ENCODE data around the gene RNLS. TPM values are rescaled to one million over a fixed set of nuclear protein-coding genes. Genes with fewer than 3 reads are reported as not detected.

Gene RNLS
- total RNA-seq, 2 donors from 2014 or later, result 6.2 to 9.4 TPM

GRCh38 chr10:88271761-88272543 lies 311.2 kb downstream of the RNLS start:
- peaks cover 2 to 11% of the 10 kb centered on the region in 2 donors for H3K4me1 ChIP-seq (ENCODE audit: control insufficient read depth in 1 of 2, low read depth in 2 of 2)
- H3K36me3 ChIP-seq, result no peaks in the 10 kb centered on the region
- H3K4me3 ChIP-seq, result no peak overlapping the region
- H3K27ac ChIP-seq, result no peak overlapping the region
- DNase-seq (ENCODE audit: low spot score) (no peak), ATAC-seq (ENCODE audit: insufficient number of reproducible peaks, low FRiP score, low read depth) (no peak)
- H3K27me3 ChIP-seq (replicated peaks; ENCODE audit: insufficient read depth), result no peaks in the 10 kb centered on the region
- TF ChIP-seq CTCF (IDR thresholded peaks at IDR 0.05), result no peak
- H3K9me3 ChIP-seq, result no peaks in the 10 kb centered on the region

GRCh38 chr10:88270871-88271713 lies 312.0 kb downstream of the RNLS start:
- Histone ChIP-seq H3K4me1 (ENCODE audit: control insufficient read depth in 1 of 2, low read depth in 2 of 2) (peaks cover 5 to 19% of the 10 kb centered on the region in 2 donors), H3K9me3 (no peaks in the 10 kb centered on the region), H3K36me3 (no peaks in the 10 kb centered on the region), H3K4me3 (no peak overlapping the region), H3K27me3 (replicated peaks; ENCODE audit: insufficient read depth) (no peaks in the 10 kb centered on the region), H3K27ac (no peak overlapping the region)
- no peak for TF ChIP-seq CTCF (IDR thresholded peaks at IDR 0.05)
- DNase-seq (ENCODE audit: low spot score) (no peak), ATAC-seq (ENCODE audit: insufficient number of reproducible peaks, low FRiP score, low read depth) (no peak)

- H3K27ac ChIP-seq, result no peak overlapping the region
- no peaks in the 10 kb centered on the region for H3K27me3 ChIP-seq (replicated peaks; ENCODE audit: insufficient read depth)
- TF ChIP-seq CTCF (IDR thresholded peaks at IDR 0.05), result no peak
- no peak overlapping the region for H3K4me3 ChIP-seq
- peaks cover 8 to 25% of the 10 kb centered on the region in 2 donors for H3K4me1 ChIP-seq (ENCODE audit: control insufficient read depth in 1 of 2, low read depth in 2 of 2)
- no peak for ATAC-seq (ENCODE audit: insufficient number of reproducible peaks, low FRiP score, low read depth)
- no peaks in the 10 kb centered on the region for H3K9me3 ChIP-seq
- H3K36me3 ChIP-seq, result no peaks in the 10 kb centered on the region
- no peak for DNase-seq (ENCODE audit: low spot score)
Measured at GRCh38 chr10:88270061-88270808, 312.9 kb downstream of the RNLS start.

GRCh38 chr10:88262591-88263234 lies 320.4 kb downstream of the RNLS start:
- no peaks in the 10 kb centered on the region for H3K36me3 ChIP-seq

More at GRCh38 chr10:88262591-88263234, 320.4 kb downstream of the RNLS start:
- no peaks in the 10 kb centered on the region for H3K9me3 ChIP-seq
- no peak overlapping the region for H3K27ac ChIP-seq
- H3K27me3 ChIP-seq (replicated peaks; ENCODE audit: insufficient read depth), result no peaks in the 10 kb centered on the region
- no peak overlapping the region for H3K4me3 ChIP-seq
- TF ChIP-seq CTCF (IDR thresholded peaks at IDR 0.05), result no peak
- no peak for DNase-seq (ENCODE audit: low spot score)
- ATAC-seq (ENCODE audit: insufficient number of reproducible peaks, low FRiP score, low read depth), result no peak
- H3K4me1 ChIP-seq (ENCODE audit: control insufficient read depth in 1 of 2, low read depth in 2 of 2), result peaks cover 5 to 15% of the 10 kb centered on the region in 2 donors
